ENCODE results near the gene ITGA11.

GRCh38 chr15:68353421-68354135, 78.4 kb downstream of the ITGA11 start:
- no peak for TF ChIP-seq POLR2A (IDR thresholded peaks at IDR 0.05)
- no peak for TF ChIP-seq CTCF (IDR thresholded peaks at IDR 0.05)
- TF ChIP-seq EP300 (IDR thresholded peaks at IDR 0.05) = no peak

Data from stomach (tissue), 4 donors.